Activated T-helper 2 cell treated with anti-CD3 and anti-CD28 coated beads, Interferon-gamma antibody, Interleukin-2, Interleukin-4, amounts not matched to agents 10 μg/mL and 5 μg/mL and 100 μg/mL, durations not matched to agents 14 hours and 24 hours and 36 hours (primary cell): ENCODE results near the gene HAT1. TPM values are rescaled to one million over a fixed set of nuclear protein-coding genes. Genes with fewer than 3 reads are reported as not detected.

Source experiments
- DNase-seq: peaks from one replicate; pipeline ENCODE4 v3.0.0; 2021; ENCODE audit warnings: low spot score
- H3K27ac Mint-ChIP-seq: one replicate; pipeline ENCODE4 v1.8.0; 2021; ENCODE audit warnings: mixed read lengths
- H3K27me3 Mint-ChIP-seq: one replicate; pipeline ENCODE4 v1.8.0; 2021; ENCODE audit warnings: low read depth, mixed read lengths
- H3K36me3 Mint-ChIP-seq: one replicate; pipeline ENCODE4 v1.8.0; 2021; ENCODE audit warnings: low read depth, mixed read lengths
- H3K4me1 Mint-ChIP-seq: one replicate; pipeline ENCODE4 v1.8.0; 2021; ENCODE audit warnings: low read depth, mixed read lengths
- H3K4me3 Mint-ChIP-seq: one replicate; pipeline ENCODE4 v1.8.0; 2021; ENCODE audit warnings: low read depth, mild to moderate bottlenecking, moderate library complexity, mixed read lengths
- H3K9me3 Mint-ChIP-seq: one replicate; pipeline ENCODE4 v1.8.0; 2021; ENCODE audit warnings: mixed read lengths
- intact Hi-C: fragments of 100-400 bp; cut with micrococcal nuclease; formaldehyde crosslinking; loops from one replicate; pipeline ENCODE4 v1.15.1; 2023
- total RNA-seq: library from RNA; stranded (reverse); gene quantifications from 2 replicates; pipeline ENCODE4 v1.2.3, GENCODE V29; 2022

Gene HAT1
- total RNA-seq, 1 donor from 2014 or later = 67.4 TPM

GRCh38 chr2:172021074-172021931 lies 99.0 kb downstream of the HAT1 start:
- H3K4me1 Mint-ChIP-seq = no peaks in the 10 kb centered on the region
- no peaks in the 10 kb centered on the region for H3K9me3 Mint-ChIP-seq
- intact Hi-C loops = no loop called here
- no peak for DNase-seq
- peaks cover 3% of the 10 kb centered on the region for H3K36me3 Mint-ChIP-seq
- no peak overlapping the region for H3K4me3 Mint-ChIP-seq
- no peak overlapping the region for H3K27ac Mint-ChIP-seq
- no peaks in the 10 kb centered on the region for H3K27me3 Mint-ChIP-seq

DNA sequence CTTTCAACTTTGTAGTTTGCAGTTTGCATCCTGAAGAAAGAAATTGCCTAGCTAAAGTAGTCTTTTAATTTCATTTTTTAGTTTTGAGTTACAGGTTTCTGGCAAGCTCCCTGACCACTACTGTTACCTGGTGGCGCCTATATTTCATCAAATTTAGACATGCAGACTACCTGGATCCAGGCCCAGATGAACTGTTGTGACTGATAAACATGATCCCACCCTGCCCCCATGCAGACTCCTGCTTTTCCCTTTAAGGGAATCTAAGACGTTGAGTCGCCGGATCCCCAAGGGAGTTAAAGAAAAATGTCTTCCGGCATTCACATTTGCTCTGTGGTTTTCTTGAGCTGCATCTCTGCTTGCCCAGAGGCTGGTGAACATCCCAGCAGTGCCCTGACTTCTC lies 99.7 kb downstream of the HAT1 start:
- Mint-ChIP-seq H3K36me3 (no peaks in the 10 kb centered on the region), H3K4me1 (no peaks in the 10 kb centered on the region), H3K27me3 (no peaks in the 10 kb centered on the region), H3K9me3 (no peaks in the 10 kb centered on the region), H3K27ac (no peak overlapping the region), H3K4me3 (no peak overlapping the region)
- intact Hi-C loops = no loop called here
- DNase-seq = no peak

DNA sequence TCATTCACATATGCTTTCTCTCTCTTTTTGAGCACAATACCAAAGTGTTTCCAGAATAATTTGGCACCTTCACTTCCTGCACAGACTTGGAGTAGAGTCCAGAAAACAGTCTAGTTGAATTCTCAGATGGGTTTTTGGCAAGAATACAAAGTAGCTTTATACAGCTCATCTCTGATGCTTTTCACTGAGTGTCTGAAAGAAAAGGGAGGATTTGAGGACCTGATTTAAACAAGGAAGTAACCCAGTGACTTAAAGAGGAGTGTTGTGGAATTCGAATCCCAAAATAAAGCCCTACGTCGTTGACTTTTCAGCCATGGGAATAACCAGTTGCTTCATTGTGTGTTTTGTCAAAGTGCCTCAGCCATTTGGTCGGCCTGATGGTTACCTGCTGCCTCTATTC lies 109.3 kb downstream of the HAT1 start:
- intact Hi-C loops = no loop called here
- no peak for DNase-seq
- Mint-ChIP-seq H3K4me1 (no peaks in the 10 kb centered on the region), H3K36me3 (no peaks in the 10 kb centered on the region), H3K4me3 (no peak overlapping the region), H3K9me3 (no peaks in the 10 kb centered on the region), H3K27me3 (no peaks in the 10 kb centered on the region), H3K27ac (no peak overlapping the region)

Other genes starting within 250 kb of the HAT1 start
- gene DYNC1I2, start 235.0 kb upstream of the HAT1 start, total RNA-seq = 65.9 and 69.5 TPM in 2 replicates
- 27.2 and 27.3 TPM in 2 replicates for gene SLC25A12, start 28.2 kb upstream of the HAT1 start, total RNA-seq
- gene METAP1D, start 77.5 kb downstream of the HAT1 start, total RNA-seq = 6.0 and 7.9 TPM in 2 replicates
- 0.09 TPM in 1 of 2 replicates, not detected in the other for gene DLX1, start 163.0 kb downstream of the HAT1 start, total RNA-seq
- 0.14 TPM in 1 of 2 replicates, not detected in the other for gene DLX2, start 180.4 kb downstream of the HAT1 start, total RNA-seq